A673 (cell line): ENCODE measurements around the gene TIGD3. TPM values are rescaled to one million over a fixed set of nuclear protein-coding genes. Genes with fewer than 3 reads are reported as not detected.
A peak's percentile ranks its signal among the peaks of the same experiment; 100 is the strongest.

ENCODE experiments used
- BruUV-seq: library from RNA; stranded (reverse); fragments of 400-500 nt; replicated peaks from 2 replicates; lab custom pipeline; 2021; lab: Mats Ljungman, UMichigan
- CTCF ChIA-PET: fragments of 300-600 bp; sonication (Branson Sonifier 250); formaldehyde crosslinking; loops from one replicate; lab custom pipeline; 2022; ENCODE audit warnings: antibody characterized with exemption; lab: Charles Lee
- POLR2A ChIA-PET: fragments of 300-600 bp; sonication (Branson Sonifier 250); formaldehyde crosslinking; loops from one replicate; lab custom pipeline; 2022; ENCODE audit warnings: antibody characterized with exemption; ENCODE audit not compliant: low non-redundant PET; lab: Charles Lee
- DNase-seq: peaks from one replicate; pipeline ENCODE4 v3.0.0-alpha.2; 2015; ENCODE audit warnings: low spot score
- H3K27ac ChIP-seq: fragments of 200-600 bp; sonication (generic); 2 replicates; pipeline ENCODE4 v1.5.1; 2016; ENCODE audit warnings: mixed run types, low read depth, mild to moderate bottlenecking, mixed read lengths, antibody characterized with exemption, low read length; ENCODE audit not compliant: poor library complexity, severe bottlenecking
- H3K27me3 ChIP-seq: fragments of 200-600 bp; sonication (generic); replicated peaks from 2 replicates; pipeline ENCODE4 v1.6.1; 2017; ENCODE audit warnings: mixed run types, low read depth, mild to moderate bottlenecking, mixed read lengths, antibody characterized with exemption, low read length; ENCODE audit not compliant: insufficient read depth, poor library complexity
- H3K36me3 ChIP-seq: fragments of 200-600 bp; sonication (generic); 2 replicates; pipeline ENCODE4 v1.6.1; 2016; ENCODE audit warnings: mixed run types, mild to moderate bottlenecking, mixed read lengths, antibody characterized with exemption, low read length; ENCODE audit not compliant: insufficient read depth, poor library complexity, severe bottlenecking
- H3K4me1 ChIP-seq: fragments of 200-600 bp; sonication (generic); 2 replicates; pipeline ENCODE4 v1.6.1; 2017; ENCODE audit warnings: mixed run types, mild to moderate bottlenecking, mixed read lengths, antibody characterized with exemption, low read length; ENCODE audit not compliant: insufficient read depth, poor library complexity, severe bottlenecking
- H3K4me3 ChIP-seq: fragments of 200-600 bp; sonication (generic); 2 replicates; pipeline ENCODE4 v1.5.1; 2016; ENCODE audit warnings: low read depth, mixed run types, mild to moderate bottlenecking, mixed read lengths, low read length; ENCODE audit not compliant: poor library complexity, severe bottlenecking
- H3K9me3 ChIP-seq: fragments of 200-600 bp; sonication (generic); 2 replicates; pipeline ENCODE4 v1.6.1; 2016; ENCODE audit warnings: mixed run types, low read depth, mild to moderate bottlenecking, mixed read lengths, antibody characterized with exemption, low read length; ENCODE audit not compliant: poor library complexity, severe bottlenecking
- EZH2 ChIP-seq: fragments of 200-600 bp; sonication (generic); IDR thresholded peaks from 2 replicates; pipeline ENCODE4 v1.6.1; 2017; ENCODE audit warnings: borderline replicate concordance, low read depth, mild to moderate bottlenecking, mixed read lengths, antibody characterized with exemption, low read length; ENCODE audit not compliant: poor library complexity, severe bottlenecking
- intact Hi-C: fragments of 100-400 bp; cut with micrococcal nuclease; formaldehyde crosslinking; loops from one replicate; pipeline ENCODE4 v1.10.0; 2022; ENCODE audit not compliant: unreplicated experiment
- total RNA-seq: library from RNA; stranded (reverse); gene quantifications from 2 replicates; pipeline ENCODE4 v1.2.3, GENCODE V29; 2021
- TF ChIP-seq, protein P1 (sequence below): fragments of 300-800, 200-600 bp; sonication (generic); conservative IDR thresholded peaks from 2 replicates; pipeline ENCODE4 v1.5.1; 2017; ENCODE audit warnings: low read depth, mild to moderate bottlenecking, antibody characterized with exemption, low read length, moderate library complexity, mixed read lengths

TIGD3 gene
- total RNA-seq, 1 experiment from 2014 or later: 2.3 TPM

DNA sequence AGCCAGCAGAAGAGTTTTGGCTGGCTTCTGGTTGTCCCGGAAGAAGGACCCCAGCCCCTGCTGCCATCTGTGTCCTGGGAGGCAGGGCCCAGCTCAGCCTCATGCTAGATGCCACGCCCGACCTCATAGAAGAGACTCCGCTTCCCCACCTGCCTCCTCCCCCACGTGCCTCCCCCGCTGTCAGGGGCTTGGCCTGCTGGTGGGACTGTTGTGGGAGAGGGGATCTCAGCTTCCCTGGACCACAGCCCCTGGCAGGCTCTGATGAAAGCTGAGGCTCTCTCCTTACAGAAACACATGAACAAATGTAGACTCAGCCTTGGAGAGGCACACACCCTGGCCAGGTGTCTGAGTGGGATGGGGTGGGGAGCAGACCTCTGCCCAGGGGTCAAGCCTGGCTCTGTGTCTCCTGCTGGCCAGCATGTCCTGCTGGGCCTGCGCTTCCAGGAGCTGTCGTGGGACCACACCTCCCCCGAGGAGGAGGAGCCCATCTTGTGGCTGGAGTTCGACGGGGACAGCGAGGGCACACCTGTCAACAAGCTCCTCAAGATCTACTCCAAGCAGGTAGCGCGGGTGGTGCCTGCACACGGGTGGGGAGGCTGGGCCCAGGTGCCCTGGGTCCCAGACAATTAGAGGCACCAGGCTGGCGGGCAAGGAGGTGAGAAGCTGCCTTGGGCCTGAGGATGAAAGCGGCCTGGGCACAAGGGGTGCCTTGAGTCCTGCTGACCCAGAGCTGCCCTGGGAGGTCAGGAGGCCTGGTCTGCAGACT lies 45.9 kb downstream of the TIGD3 start:
- BruUV-seq: no TSS peak
- TF ChIP-seq, protein P1, sequence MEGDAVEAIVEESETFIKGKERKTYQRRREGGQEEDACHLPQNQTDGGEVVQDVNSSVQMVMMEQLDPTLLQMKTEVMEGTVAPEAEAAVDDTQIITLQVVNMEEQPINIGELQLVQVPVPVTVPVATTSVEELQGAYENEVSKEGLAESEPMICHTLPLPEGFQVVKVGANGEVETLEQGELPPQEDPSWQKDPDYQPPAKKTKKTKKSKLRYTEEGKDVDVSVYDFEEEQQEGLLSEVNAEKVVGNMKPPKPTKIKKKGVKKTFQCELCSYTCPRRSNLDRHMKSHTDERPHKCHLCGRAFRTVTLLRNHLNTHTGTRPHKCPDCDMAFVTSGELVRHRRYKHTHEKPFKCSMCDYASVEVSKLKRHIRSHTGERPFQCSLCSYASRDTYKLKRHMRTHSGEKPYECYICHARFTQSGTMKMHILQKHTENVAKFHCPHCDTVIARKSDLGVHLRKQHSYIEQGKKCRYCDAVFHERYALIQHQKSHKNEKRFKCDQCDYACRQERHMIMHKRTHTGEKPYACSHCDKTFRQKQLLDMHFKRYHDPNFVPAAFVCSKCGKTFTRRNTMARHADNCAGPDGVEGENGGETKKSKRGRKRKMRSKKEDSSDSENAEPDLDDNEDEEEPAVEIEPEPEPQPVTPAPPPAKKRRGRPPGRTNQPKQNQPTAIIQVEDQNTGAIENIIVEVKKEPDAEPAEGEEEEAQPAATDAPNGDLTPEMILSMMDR: no peak
- no peak for TF ChIP-seq EZH2
- ChIA-PET CTCF (no interaction called here), POLR2A (no interaction called here)
- H3K9me3 ChIP-seq: no peaks in the 10 kb centered on the region
- DNase-seq: no peak
- H3K27me3 ChIP-seq: no peaks in the 10 kb centered on the region
- no peak overlapping the region for H3K4me3 ChIP-seq
- intact Hi-C loops: no loop called here
- H3K4me1 ChIP-seq: no peaks in the 10 kb centered on the region
- peak overlapping the region; percentile 30 for H3K27ac ChIP-seq
- H3K36me3 ChIP-seq: peaks cover 52% of the 10 kb centered on the region

DNA sequence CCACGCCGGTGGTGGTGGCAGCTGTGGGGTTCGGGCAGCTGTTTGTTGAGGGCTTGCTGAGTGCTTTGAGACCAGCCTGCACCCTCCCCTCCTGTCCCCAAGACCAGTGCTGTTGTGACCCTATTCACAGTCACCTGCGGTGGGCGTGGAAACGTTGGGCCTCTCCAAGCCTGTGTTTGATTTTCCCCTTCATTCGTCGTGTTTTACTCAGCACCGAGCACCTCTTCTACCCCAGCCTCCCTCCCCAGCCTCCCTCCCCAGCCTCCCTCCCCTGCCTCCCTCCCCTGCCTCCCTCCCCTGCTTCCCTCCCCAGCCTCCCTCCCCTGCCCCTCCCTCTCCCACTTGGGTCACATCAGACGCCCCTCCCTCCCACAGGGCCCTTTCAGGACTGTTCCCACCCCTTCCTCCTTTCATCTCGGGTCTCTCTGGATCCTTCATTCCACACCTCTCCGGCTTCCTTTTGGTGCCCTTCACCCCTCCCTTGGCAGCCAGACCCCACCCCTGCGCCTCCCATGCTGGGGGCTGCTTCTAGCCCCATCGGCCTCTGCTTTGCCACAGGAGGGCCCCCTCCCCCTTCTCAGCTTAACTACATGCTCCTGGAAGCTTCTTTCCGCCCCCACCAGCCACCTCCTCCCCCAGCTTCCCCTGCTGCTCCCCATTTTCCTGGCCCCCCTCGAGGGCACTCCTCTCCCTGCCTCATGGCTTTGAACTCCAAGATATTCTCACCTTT lies 46.7 kb downstream of the TIGD3 start:
- Histone ChIP-seq H3K36me3 (peaks cover 50% of the 10 kb centered on the region), H3K4me3 (no peak overlapping the region), H3K9me3 (no peaks in the 10 kb centered on the region), H3K4me1 (no peaks in the 10 kb centered on the region), H3K27ac (peak overlapping the region; percentile 50), H3K27me3 (no peaks in the 10 kb centered on the region)
- ChIA-PET POLR2A (interaction anchor here (0.7 kb wide), 1 partner anchor 55 kb away, joined by 18 read pairs; no protein-coding TSS in a partner anchor), CTCF (no interaction called here)
- no peak for DNase-seq
- intact Hi-C loops: no loop called here
- BruUV-seq: no TSS peak
- no peak for TF ChIP-seq EZH2
- TF ChIP-seq, protein P1: no peak

DNA sequence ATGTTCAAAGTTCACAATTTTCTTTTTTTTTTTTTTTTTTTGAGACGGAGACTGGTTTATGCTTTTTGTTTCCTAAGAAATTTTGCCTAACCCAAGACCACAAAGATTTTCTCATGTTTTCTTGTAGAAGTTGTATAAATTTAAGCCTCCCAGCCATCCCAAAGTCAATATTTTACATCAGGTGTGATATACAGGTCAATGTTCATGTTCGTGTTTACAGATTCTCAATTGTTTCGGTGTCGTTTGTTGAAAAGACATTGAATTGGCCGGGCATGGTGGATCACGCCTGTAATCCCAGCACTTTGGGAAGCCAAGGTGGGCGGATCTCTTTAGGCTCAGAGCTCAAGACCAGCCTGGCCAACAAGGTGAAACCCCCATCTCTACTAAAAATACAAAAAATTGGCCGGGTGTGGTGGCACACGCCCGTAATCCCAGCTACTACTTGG lies 47.3 kb downstream of the TIGD3 start:
- Histone ChIP-seq H3K4me1 (no peaks in the 10 kb centered on the region), H3K4me3 (no peak overlapping the region), H3K9me3 (no peaks in the 10 kb centered on the region), H3K27me3 (no peaks in the 10 kb centered on the region), H3K36me3 (peaks cover 53% of the 10 kb centered on the region), H3K27ac (peak overlapping the region; percentile 50)
- no peak for DNase-seq
- ChIA-PET POLR2A (interaction anchor here (0.7 kb wide), 1 partner anchor 56 kb away, joined by 18 read pairs; no protein-coding TSS in a partner anchor), CTCF (no interaction called here)
- BruUV-seq: no TSS peak
- no peak for TF ChIP-seq EZH2
- TF ChIP-seq, protein P1: no peak
- intact Hi-C loops: no loop called here
